Measurements from ENCODE around the gene CLCN7. TPM values are rescaled to one million over a fixed set of nuclear protein-coding genes. Genes with fewer than 3 reads are reported as not detected.
"Not testable (repeated sequence)": the region's sequence is repeated elsewhere in the genome, so short reads cannot be mapped to it uniquely, and the experiment has no call there.

The CLCN7 gene
- polyA plus RNA-seq, 3 donors = 53.4 to 61.1 (median 59.1) TPM

DNA sequence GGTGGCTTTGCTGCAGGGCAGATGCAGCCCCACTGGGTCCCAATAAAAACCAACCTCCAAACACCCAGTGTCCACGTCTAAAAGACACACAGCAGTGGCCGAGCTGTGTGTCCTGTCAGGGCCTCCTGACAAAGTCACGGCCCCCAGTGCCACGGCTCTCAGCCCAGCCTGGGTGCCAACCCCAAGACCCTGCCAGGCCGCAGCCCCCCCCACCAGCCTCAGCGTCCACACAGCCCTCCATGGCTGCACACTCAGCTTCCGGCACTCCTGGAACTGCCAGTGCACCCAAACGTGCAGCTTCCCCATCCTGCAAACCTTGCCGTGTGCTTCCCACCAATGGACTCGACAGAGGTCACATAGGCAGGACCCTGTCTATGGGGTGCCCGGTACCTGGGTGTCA, 26.9 kb downstream of the CLCN7 start:
- no peak for DNase-seq

GRCh38 chr16:1446296-1447080, 28.3 kb downstream of the CLCN7 start:
- DNase-seq = no peak

GRCh38 chr16:1445518-1446203, 29.2 kb downstream of the CLCN7 start:
- DNase-seq = no peak

DNA sequence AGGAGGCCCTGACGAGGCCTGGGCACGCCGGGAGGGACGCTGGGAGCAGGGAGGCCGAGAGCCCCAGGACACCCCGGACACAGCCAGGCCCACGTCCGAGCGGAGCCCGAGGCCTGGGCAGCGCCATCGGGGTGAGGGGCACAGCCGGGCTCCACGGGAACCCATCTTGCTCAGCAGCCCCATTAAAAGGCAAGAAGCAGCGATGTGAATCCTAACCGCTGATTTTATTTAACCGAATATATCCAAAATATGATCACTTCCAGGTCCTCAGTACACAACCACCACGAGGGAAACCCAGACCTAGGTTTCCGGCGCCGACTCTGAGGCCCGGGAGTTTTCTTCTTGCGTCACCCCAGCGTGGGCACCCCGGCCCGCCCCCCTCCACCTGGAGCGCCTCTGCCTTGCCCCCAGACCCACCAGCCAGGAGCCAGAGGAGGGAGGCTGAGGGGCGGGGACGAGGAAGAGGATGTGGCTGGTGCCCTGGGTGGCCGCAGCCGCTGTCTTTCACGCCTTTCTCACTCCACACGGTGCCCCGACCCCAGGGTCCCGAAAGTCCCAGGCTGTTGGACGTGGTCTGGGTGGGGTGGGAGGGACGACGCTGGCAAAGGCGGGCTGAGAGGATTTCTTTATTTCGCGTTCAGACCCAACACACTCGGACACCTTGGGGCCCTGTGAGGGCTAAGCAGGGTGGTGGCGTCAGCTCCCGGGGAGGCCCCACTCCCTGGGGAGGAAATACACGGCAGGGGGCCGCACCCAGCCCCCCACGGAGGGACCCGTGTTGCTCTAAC, 29.9 kb downstream of the CLCN7 start:
- no peak for DNase-seq

DNA sequence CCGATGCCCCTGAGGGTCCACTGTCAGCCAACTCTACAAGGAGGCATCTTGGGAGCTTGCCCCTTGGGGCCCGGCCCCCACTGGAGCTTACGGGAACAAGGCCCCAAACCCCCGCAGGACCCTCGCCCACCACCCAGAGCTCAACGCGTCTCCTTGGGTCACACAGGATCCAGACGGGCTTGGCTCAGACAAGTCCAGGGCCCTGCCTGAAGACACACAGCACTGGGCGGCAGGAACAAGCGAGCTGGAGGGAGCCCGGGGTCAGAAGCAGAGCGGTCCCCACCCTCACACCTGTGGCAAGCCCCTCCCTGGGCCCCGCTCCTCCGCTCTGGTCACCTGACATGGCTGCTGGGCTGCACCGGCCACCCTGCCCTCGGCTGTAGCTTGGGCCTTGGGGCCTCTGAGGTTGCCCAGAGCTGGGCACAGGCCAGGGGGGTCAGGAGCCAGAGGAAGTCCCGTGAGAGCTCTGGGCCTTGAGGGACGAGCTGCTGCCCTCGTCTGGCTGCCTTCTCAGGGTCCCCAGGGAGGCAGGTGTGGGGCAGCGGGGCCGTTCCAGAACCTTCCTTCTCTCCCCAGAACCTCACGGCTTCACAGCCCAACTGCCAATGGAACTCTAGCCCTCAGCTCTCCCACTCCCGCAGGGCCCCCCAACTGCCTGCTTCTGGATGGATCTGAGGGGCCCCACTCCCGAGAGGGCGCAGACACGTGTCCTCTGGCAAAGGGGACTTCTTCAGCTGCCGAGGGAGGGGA, 30.7 kb downstream of the CLCN7 start, which contains the start of gene CCDC154:
Gene CCDC154 (minus strand): TSS at position 577 of the 750 bp plus-strand sequence. CDS start 234 bp downstream, at position 343.
- no peak for DNase-seq

- no peak for DNase-seq
Measured at GRCh38 chr16:1443403-1443973, 31.3 kb downstream of the CLCN7 start.

DNA sequence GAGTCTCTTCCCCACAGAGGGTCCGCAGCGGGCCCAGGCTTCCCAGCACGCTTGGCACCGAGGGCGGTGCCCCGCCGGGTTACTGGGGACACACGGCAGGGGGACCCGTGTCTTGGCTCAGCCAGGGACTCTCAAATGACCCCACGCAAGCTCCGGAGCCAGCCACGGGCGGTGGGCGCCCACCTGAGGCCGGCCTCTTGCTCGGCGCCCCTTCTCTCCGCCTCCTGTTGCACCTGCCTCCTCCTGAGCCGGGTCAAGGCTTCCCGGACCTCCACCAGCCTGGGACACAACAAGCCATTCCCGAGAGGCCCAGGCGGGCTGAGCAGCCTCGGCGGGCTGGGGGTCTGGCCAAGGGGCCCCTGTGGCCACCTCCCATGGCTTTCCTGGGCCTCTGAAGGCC, 32.1 kb downstream of the CLCN7 start:
- no peak for DNase-seq

- no peak for DNase-seq
Measured at GRCh38 chr16:1441391-1441829, 33.4 kb downstream of the CLCN7 start.

DNA sequence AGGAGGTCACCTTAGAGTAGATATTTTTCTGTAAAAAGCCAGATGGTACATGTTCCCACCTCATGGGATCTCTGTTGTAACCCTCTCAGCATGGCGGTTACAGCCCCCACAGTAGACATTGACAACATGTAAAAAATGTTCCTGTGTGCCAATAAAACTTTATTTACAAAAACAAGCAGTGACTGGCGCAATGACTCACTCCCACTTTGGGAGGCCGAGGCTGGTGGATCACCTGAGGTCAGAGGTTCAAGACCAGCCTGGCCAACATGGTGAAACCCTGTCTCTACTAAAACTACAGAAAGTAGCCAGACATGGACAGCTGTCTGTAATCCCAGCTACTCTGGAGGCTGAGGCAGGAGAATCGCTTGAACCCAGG, 35.1 kb downstream of the CLCN7 start:
- DNase-seq = not testable (repeated sequence)

GRCh38 chr16:1439058-1439698, 35.6 kb downstream of the CLCN7 start:
- no peak for DNase-seq

GRCh38 chr16:1438229-1439057, 36.4 kb downstream of the CLCN7 start:
- no peak for DNase-seq

DNA sequence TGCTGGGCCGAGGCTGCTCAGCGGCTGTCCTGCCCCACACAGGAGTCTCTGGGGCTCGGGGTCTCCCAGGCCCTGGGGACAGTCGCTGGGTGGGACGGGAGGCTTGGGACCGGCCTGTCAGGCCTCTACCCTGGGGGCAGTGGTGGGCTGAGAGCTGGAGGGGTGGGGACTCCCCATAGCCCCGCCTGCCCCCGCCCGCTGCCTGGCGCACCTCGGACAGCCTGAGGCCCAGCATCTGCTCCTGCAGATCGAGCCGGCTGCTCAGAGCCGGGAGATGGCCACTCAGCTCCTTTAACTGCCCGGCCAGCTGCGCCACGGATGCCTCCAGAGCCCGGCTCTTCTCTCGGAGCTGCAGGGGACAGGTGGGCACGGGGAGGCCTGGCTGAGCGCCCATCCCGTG, 37.2 kb downstream of the CLCN7 start:
- DNase-seq = no peak

GRCh38 chr16:1436731-1437355, 38.0 kb downstream of the CLCN7 start:
- DNase-seq = no peak

- DNase-seq = no peak
Measured at GRCh38 chr16:1435921-1436697, 38.7 kb downstream of the CLCN7 start.

DNA sequence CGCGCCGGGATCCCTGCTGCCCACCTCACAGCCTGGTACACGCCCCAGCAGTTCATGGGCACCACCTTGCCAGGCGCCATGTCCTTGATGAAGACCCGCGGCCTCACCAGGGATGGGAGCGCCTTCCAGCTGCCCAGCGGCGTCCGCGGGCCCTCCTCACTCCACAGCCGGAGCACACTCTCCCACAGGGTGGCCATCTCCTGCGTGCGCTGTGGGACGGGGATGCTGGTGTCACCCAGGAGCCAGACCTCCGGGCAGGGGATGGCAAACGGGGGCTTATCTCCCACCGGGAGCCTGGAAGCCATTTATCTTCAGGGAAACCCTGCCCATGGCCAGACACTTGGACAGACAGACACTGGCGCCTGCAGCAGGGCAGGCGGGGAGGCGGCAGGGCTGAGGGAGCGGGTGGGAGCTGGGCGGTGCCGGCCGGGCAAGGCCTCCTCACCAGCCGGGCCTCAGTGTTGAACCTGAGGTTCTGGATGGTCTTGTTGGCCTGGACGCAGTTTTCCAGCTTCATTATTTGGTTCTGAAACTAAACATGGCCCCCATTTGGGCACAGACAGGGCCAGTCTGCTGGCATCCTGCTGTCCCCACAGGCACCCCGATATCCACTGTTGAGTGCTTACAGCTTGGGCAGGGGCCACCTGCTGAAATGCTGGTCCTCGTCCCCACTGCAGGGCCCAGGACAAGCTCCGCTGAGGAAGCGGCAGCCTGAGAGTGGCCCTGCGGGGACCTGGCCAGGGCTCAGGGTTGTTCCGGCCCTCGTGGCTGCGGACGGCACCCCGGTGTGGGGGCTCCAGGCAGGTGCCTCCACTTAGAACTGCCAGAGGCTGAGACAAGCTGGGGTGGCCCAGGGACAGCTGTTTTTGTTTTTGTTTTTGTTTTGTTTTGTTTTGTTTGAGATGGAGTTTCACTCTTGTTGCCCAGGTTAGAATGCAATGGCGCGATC, 39.9 kb downstream of the CLCN7 start:
- DNase-seq = no peak

GRCh38 chr16:1433756-1434155, 41.1 kb downstream of the CLCN7 start:
- DNase-seq = no peak

GRCh38 chr16:1433263-1433560, 41.6 kb downstream of the CLCN7 start:
- no peak for DNase-seq

Measured in renal pelvis (tissue), 4 donors.